ENCODE results near the gene UBE2Q2. TPM values are rescaled to one million over a fixed set of nuclear protein-coding genes. Genes with fewer than 3 reads are reported as not detected.
"Not testable (repeated sequence)": the region's sequence is repeated elsewhere in the genome, so short reads cannot be mapped to it uniquely, and the experiment has no call there.

Gene UBE2Q2
- polyA plus RNA-seq, 2 donors = 10.9 to 12.2 TPM

DNA sequence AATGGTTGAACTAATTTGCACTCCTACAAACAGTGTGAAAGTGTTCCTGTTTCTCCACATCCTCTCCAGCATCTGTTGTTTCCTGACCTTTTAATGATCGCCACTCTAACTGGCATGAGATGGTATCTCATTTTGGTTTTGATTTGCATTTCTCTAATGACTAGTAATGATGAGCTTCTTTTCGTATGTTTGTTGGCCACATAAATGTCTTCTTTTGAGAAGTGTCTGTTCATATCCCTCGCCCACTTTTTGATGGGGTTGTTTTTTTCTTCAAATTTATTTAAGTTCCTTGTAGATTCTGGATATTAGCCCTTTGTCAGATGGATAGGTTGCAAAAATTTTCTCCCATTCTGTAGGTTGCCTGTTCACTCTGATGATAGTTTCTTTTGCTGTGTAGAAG, 67.1 kb downstream of the UBE2Q2 start:
- not testable (repeated sequence) for H3K27me3 ChIP-seq (ENCODE audit: control insufficient read depth in 1 of 2, insufficient read depth in 2 of 2, low read length in 2 of 2); H3K36me3 ChIP-seq (ENCODE audit: control insufficient read depth in 2 of 2, insufficient read depth in 2 of 2, low read length in 1 of 2); H3K27ac ChIP-seq (ENCODE audit: low read depth in 2 of 2, low read length in 1 of 2); H3K4me3 ChIP-seq (ENCODE audit: low read depth in 1 of 2, low read length in 2 of 2); H3K9me3 ChIP-seq (ENCODE audit: control insufficient read depth in 2 of 2, insufficient read depth in 1 of 2, low read depth in 1 of 2, low read length in 1 of 2); H3K4me1 ChIP-seq (ENCODE audit: control insufficient read depth in 2 of 2, insufficient read depth in 2 of 2, low read length in 1 of 2)
- WGBS, 2 donors = 89 to 91% methylated on average over 3 of the region's 3 CpGs

DNA sequence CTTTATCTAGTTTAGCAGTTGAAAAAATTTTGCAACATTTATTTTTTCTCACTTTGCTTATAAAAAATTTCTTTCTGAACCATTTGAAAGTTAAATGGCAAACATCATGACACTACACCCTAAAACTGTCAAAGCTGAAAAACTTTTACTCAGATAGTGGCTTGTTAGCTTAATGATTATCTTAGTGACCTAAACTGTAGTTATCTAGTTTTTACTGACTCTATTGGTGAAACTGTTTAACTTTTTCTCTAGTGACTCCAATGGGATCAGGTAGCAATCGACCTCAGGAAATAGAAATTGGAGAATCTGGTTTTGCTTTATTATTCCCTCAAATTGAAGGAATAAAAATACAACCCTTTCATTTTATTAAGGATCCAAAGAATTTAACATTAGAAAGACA, 73.7 kb downstream of the UBE2Q2 start:
- H3K4me3 ChIP-seq (ENCODE audit: low read depth in 1 of 2, low read length in 2 of 2) = no peak overlapping the region
- no peaks in the 10 kb centered on the region for H3K27me3 ChIP-seq (ENCODE audit: control insufficient read depth in 1 of 2, insufficient read depth in 2 of 2, low read length in 2 of 2)
- WGBS, 2 donors = 80 to 93% methylated on average over 1 of the region's 1 CpG
- H3K4me1 ChIP-seq (ENCODE audit: control insufficient read depth in 2 of 2, insufficient read depth in 2 of 2, low read length in 1 of 2) = peaks cover 0 to under 1% of the 10 kb centered on the region in 2 donors
- peaks cover 0 to 3% of the 10 kb centered on the region in 2 donors for H3K36me3 ChIP-seq (ENCODE audit: control insufficient read depth in 2 of 2, insufficient read depth in 2 of 2, low read length in 1 of 2)
- no peak overlapping the region for H3K27ac ChIP-seq (ENCODE audit: low read depth in 2 of 2, low read length in 1 of 2)
- H3K9me3 ChIP-seq (ENCODE audit: control insufficient read depth in 2 of 2, insufficient read depth in 1 of 2, low read depth in 1 of 2, low read length in 1 of 2) = no peaks in the 10 kb centered on the region

- Histone ChIP-seq H3K27ac (ENCODE audit: low read depth in 2 of 2, low read length in 1 of 2) (no peak overlapping the region), H3K4me3 (ENCODE audit: low read depth in 1 of 2, low read length in 2 of 2) (no peak overlapping the region), H3K9me3 (ENCODE audit: control insufficient read depth in 2 of 2, insufficient read depth in 1 of 2, low read depth in 1 of 2, low read length in 1 of 2) (no peaks in the 10 kb centered on the region), H3K36me3 (ENCODE audit: control insufficient read depth in 2 of 2, insufficient read depth in 2 of 2, low read length in 1 of 2) (peaks cover 0 to 3% of the 10 kb centered on the region in 2 donors), H3K4me1 (ENCODE audit: control insufficient read depth in 2 of 2, insufficient read depth in 2 of 2, low read length in 1 of 2) (peaks cover 0 to 7% of the 10 kb centered on the region in 2 donors), H3K27me3 (ENCODE audit: control insufficient read depth in 1 of 2, insufficient read depth in 2 of 2, low read length in 2 of 2) (no peaks in the 10 kb centered on the region)
- WGBS, 2 donors = 95 to 96% methylated on average over 1 of the region's 1 CpG
Observed at GRCh38 chr15:75918135-75918534, 74.9 kb downstream of the UBE2Q2 start.

- H3K4me3 ChIP-seq (ENCODE audit: low read depth in 1 of 2, low read length in 2 of 2) = no peak overlapping the region
- H3K36me3 ChIP-seq (ENCODE audit: control insufficient read depth in 2 of 2, insufficient read depth in 2 of 2, low read length in 1 of 2) = peaks cover 0 to 2% of the 10 kb centered on the region in 2 donors
- no peak overlapping the region for H3K27ac ChIP-seq (ENCODE audit: low read depth in 2 of 2, low read length in 1 of 2)
- H3K9me3 ChIP-seq (ENCODE audit: control insufficient read depth in 2 of 2, insufficient read depth in 1 of 2, low read depth in 1 of 2, low read length in 1 of 2) = no peaks in the 10 kb centered on the region
- H3K27me3 ChIP-seq (ENCODE audit: control insufficient read depth in 1 of 2, insufficient read depth in 2 of 2, low read length in 2 of 2) = no peaks in the 10 kb centered on the region
- 98 to 100% methylated on average over 1 of the region's 1 CpG for WGBS, 2 donors
- H3K4me1 ChIP-seq (ENCODE audit: control insufficient read depth in 2 of 2, insufficient read depth in 2 of 2, low read length in 1 of 2) = peaks cover 0 to 7% of the 10 kb centered on the region in 2 donors
Observed at GRCh38 chr15:75920079-75920478, 76.8 kb downstream of the UBE2Q2 start.

DNA sequence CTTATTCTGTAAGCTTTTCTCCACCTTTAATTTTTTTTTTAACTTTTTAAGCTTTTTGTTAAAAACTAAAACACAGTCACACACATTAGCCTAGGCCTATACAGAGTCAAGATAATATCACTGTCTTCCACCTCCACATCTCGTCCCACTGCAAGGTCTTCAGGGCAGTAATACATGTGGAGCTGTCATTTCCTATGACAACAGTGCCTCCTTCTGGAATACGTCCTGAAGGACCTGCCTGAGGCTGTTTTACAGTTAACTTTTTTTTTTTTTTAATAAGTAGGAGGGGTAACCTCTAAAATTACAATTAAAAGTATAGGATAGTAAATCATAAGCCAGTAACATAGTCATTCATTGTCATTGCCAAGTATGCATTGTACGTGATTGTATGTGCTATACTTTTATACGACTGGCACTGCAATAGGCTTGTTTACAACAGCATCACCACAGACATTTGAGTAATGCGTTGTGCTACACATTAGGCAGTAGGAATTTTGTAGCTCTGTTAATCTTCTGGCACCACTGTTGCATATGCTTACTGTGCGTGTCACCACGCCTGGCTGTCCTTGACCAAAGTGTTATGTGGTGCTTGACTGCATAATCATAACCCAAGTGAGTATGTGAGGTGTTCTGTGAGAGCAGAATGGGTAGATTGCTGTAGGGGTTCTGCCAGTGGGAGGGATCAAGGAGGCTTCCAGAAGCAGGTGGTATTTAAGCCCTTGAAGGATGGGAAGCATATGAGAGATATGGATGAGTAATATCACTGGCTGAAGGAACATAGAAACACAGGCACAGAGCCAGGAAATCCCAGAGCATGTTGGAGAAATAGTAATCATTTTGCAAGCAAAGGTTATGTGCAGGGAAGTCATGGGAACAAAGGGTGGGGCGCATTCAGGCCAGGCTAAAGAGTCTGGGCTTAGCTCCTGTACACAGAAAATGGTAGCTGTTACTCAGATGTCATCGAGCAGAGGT, 78.8 kb downstream of the UBE2Q2 start:
- peaks cover 0 to 2% of the 10 kb centered on the region in 2 donors for H3K36me3 ChIP-seq (ENCODE audit: control insufficient read depth in 2 of 2, insufficient read depth in 2 of 2, low read length in 1 of 2)
- peaks cover 0 to 7% of the 10 kb centered on the region in 2 donors for H3K4me1 ChIP-seq (ENCODE audit: control insufficient read depth in 2 of 2, insufficient read depth in 2 of 2, low read length in 1 of 2)
- H3K9me3 ChIP-seq (ENCODE audit: control insufficient read depth in 2 of 2, insufficient read depth in 1 of 2, low read depth in 1 of 2, low read length in 1 of 2) = no peaks in the 10 kb centered on the region
- no peak overlapping the region for H3K4me3 ChIP-seq (ENCODE audit: low read depth in 1 of 2, low read length in 2 of 2)
- H3K27ac ChIP-seq (ENCODE audit: low read depth in 2 of 2, low read length in 1 of 2) = no peak overlapping the region
- WGBS, 2 donors = 67 to 75% methylated on average over 9 of the region's 9 CpGs
- no peaks in the 10 kb centered on the region for H3K27me3 ChIP-seq (ENCODE audit: control insufficient read depth in 1 of 2, insufficient read depth in 2 of 2, low read length in 2 of 2)

GRCh38 chr15:75923756-75924155, 80.5 kb downstream of the UBE2Q2 start:
- H3K4me1 ChIP-seq (ENCODE audit: control insufficient read depth in 2 of 2, insufficient read depth in 2 of 2, low read length in 1 of 2) = peaks cover 0 to 7% of the 10 kb centered on the region in 2 donors
- H3K9me3 ChIP-seq (ENCODE audit: control insufficient read depth in 2 of 2, insufficient read depth in 1 of 2, low read depth in 1 of 2, low read length in 1 of 2) = no peaks in the 10 kb centered on the region
- H3K4me3 ChIP-seq (ENCODE audit: low read depth in 1 of 2, low read length in 2 of 2) = no peak overlapping the region
- no peak overlapping the region for H3K27ac ChIP-seq (ENCODE audit: low read depth in 2 of 2, low read length in 1 of 2)
- H3K36me3 ChIP-seq (ENCODE audit: control insufficient read depth in 2 of 2, insufficient read depth in 2 of 2, low read length in 1 of 2) = peaks cover 0 to 2% of the 10 kb centered on the region in 2 donors
- no peaks in the 10 kb centered on the region for H3K27me3 ChIP-seq (ENCODE audit: control insufficient read depth in 1 of 2, insufficient read depth in 2 of 2, low read length in 2 of 2)
- WGBS, 2 donors = 93 to 97% methylated on average over 4 of the region's 4 CpGs

DNA sequence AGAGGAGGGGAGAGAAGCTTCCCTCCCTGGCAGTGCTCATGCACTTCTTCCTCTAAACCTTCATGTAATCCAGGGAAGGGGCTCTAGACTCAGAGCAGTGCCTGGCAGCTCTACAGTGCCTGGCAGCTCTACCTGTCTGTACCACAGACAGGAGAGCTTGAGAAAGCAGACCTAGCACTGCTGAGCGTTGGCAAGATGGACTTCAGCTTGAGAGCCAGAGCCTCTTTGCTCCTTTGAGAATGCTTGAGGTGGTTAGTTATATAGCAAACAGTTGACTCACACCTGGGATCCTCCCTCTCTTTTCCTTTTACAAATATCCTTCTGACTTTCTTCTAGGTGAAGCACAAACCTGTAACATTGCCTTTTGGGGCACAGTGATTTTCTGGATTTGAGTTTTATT, 81.3 kb downstream of the UBE2Q2 start:
- Histone ChIP-seq H3K27me3 (ENCODE audit: control insufficient read depth in 1 of 2, insufficient read depth in 2 of 2, low read length in 2 of 2) (no peaks in the 10 kb centered on the region), H3K36me3 (ENCODE audit: control insufficient read depth in 2 of 2, insufficient read depth in 2 of 2, low read length in 1 of 2) (peaks cover 0 to 2% of the 10 kb centered on the region in 2 donors), H3K9me3 (ENCODE audit: control insufficient read depth in 2 of 2, insufficient read depth in 1 of 2, low read depth in 1 of 2, low read length in 1 of 2) (no peaks in the 10 kb centered on the region), H3K27ac (ENCODE audit: low read depth in 2 of 2, low read length in 1 of 2) (no peak overlapping the region), H3K4me1 (ENCODE audit: control insufficient read depth in 2 of 2, insufficient read depth in 2 of 2, low read length in 1 of 2) (peaks cover 0 to 7% of the 10 kb centered on the region in 2 donors), H3K4me3 (ENCODE audit: low read depth in 1 of 2, low read length in 2 of 2) (no peak overlapping the region)
- WGBS, 2 donors = 82 to 86% methylated on average over 1 of the region's 1 CpG

DNA sequence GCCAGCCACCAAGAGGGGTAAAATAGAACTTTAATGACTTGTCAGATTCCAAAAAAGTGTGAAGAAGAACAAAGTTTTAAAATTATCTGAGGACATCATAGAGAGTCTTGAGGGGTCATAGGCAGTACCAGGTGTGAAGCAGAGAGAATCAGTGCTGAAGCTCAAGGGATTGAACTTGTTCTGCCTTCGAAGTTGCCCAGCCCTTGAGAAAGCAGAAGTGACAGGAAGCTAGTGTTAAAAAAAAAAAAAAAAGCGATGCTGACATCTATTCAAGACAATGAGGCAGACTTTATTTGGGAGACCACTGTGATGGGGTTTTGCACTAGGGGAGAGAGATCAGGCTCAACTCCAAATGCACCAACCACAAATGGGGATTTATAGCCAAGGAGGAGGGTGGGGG, 82.2 kb downstream of the UBE2Q2 start:
- no peaks in the 10 kb centered on the region for H3K27me3 ChIP-seq (ENCODE audit: control insufficient read depth in 1 of 2, insufficient read depth in 2 of 2, low read length in 2 of 2)
- H3K36me3 ChIP-seq (ENCODE audit: control insufficient read depth in 2 of 2, insufficient read depth in 2 of 2, low read length in 1 of 2) = peaks cover 0 to 2% of the 10 kb centered on the region in 2 donors
- H3K27ac ChIP-seq (ENCODE audit: low read depth in 2 of 2, low read length in 1 of 2) = no peak overlapping the region
- no peaks in the 10 kb centered on the region for H3K9me3 ChIP-seq (ENCODE audit: control insufficient read depth in 2 of 2, insufficient read depth in 1 of 2, low read depth in 1 of 2, low read length in 1 of 2)
- peaks cover 0 to 7% of the 10 kb centered on the region in 2 donors for H3K4me1 ChIP-seq (ENCODE audit: control insufficient read depth in 2 of 2, insufficient read depth in 2 of 2, low read length in 1 of 2)
- 83 to 85% methylated on average over 2 of the region's 2 CpGs for WGBS, 2 donors
- H3K4me3 ChIP-seq (ENCODE audit: low read depth in 1 of 2, low read length in 2 of 2) = no peak overlapping the region

DNA sequence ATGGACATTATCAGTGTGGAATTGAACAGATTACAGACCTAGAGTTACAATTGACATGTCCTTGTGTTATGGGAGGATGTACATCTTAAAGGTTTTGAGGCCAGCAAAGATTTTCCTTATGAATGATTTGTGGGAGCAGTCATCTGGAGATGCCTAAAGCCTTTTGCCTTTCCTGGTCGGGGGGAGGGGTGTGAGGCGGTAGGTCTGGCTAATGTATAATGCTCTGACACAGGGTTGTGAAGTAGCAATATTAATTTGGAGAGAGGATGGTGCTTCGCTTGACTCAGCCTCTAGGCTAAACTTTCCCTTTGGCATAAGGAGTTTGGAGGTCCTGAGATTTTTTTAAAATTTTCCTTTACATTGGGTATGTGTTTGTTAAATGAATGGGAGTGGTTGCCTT, 83.7 kb downstream of the UBE2Q2 start:
- Histone ChIP-seq H3K9me3 (ENCODE audit: control insufficient read depth in 2 of 2, insufficient read depth in 1 of 2, low read depth in 1 of 2, low read length in 1 of 2) (no peaks in the 10 kb centered on the region), H3K4me3 (ENCODE audit: low read depth in 1 of 2, low read length in 2 of 2) (no peak overlapping the region), H3K27ac (ENCODE audit: low read depth in 2 of 2, low read length in 1 of 2) (no peak overlapping the region), H3K36me3 (ENCODE audit: control insufficient read depth in 2 of 2, insufficient read depth in 2 of 2, low read length in 1 of 2) (peaks cover 0 to 2% of the 10 kb centered on the region in 2 donors), H3K4me1 (ENCODE audit: control insufficient read depth in 2 of 2, insufficient read depth in 2 of 2, low read length in 1 of 2) (peaks cover 0 to 7% of the 10 kb centered on the region in 2 donors), H3K27me3 (ENCODE audit: control insufficient read depth in 1 of 2, insufficient read depth in 2 of 2, low read length in 2 of 2) (no peaks in the 10 kb centered on the region)
- 96 to 97% methylated on average over 3 of the region's 3 CpGs for WGBS, 2 donors

GRCh38 chr15:75927601-75928000, 84.4 kb downstream of the UBE2Q2 start:
- Histone ChIP-seq H3K27me3 (ENCODE audit: control insufficient read depth in 1 of 2, insufficient read depth in 2 of 2, low read length in 2 of 2) (no peaks in the 10 kb centered on the region), H3K36me3 (ENCODE audit: control insufficient read depth in 2 of 2, insufficient read depth in 2 of 2, low read length in 1 of 2) (peaks cover 0 to 2% of the 10 kb centered on the region in 2 donors), H3K4me3 (ENCODE audit: low read depth in 1 of 2, low read length in 2 of 2) (no peak overlapping the region), H3K27ac (ENCODE audit: low read depth in 2 of 2, low read length in 1 of 2) (no peak overlapping the region), H3K4me1 (ENCODE audit: control insufficient read depth in 2 of 2, insufficient read depth in 2 of 2, low read length in 1 of 2) (peaks cover 0 to under 1% of the 10 kb centered on the region in 2 donors), H3K9me3 (ENCODE audit: control insufficient read depth in 2 of 2, insufficient read depth in 1 of 2, low read depth in 1 of 2, low read length in 1 of 2) (no peaks in the 10 kb centered on the region)
- 86 to 87% methylated on average over 4 of the region's 4 CpGs for WGBS, 2 donors

All from esophagus (tissue), 2 donors.